ENCODE data around the gene ATP6V0C. TPM values are rescaled to one million over a fixed set of nuclear protein-coding genes. Genes with fewer than 3 reads are reported as not detected.
"Not testable (repeated sequence)": the region's sequence is repeated elsewhere in the genome, so short reads cannot be mapped to it uniquely, and the experiment has no call there.

Gene ATP6V0C
- total RNA-seq, 2 donors from 2014 or later = 103 to 146 TPM

- not testable (repeated sequence) for H3K4me1 Mint-ChIP-seq (ENCODE audit: low read depth in 2 of 2); ATAC-seq; H3K27me3 Mint-ChIP-seq
Observed at GRCh38 chr16:2568573-2568972, 54.8 kb downstream of the ATP6V0C start.

More at GRCh38 chr16:2568573-2568972, 54.8 kb downstream of the ATP6V0C start:
- not testable (repeated sequence) for H3K27ac Mint-ChIP-seq; H3K4me3 Mint-ChIP-seq; H3K9me3 Mint-ChIP-seq; DNase-seq (ENCODE audit: low spot score); H3K36me3 Mint-ChIP-seq

Other genes with a start within 250 kb of the ATP6V0C start
- 100 to 1,000 TPM; 256 to 334 TPM for gene RNPS1, start 245.8 kb upstream of the ATP6V0C start, total RNA-seq
- 10 to 100 TPM in 1 of 2 donors, 1 to 10 TPM in 1; 7.3 to 14.9 TPM for gene ABCA3, start 173.2 kb upstream of the ATP6V0C start, total RNA-seq
- gene CCNF, start 84.5 kb upstream of the ATP6V0C start, total RNA-seq = 10 to 100 TPM; 36.1 to 79.5 TPM
- gene TEDC2, start 53.8 kb upstream of the ATP6V0C start, total RNA-seq = 10 to 100 TPM in 1 of 2 donors, 1 to 10 TPM in 1; 8.6 to 39.0 TPM
- gene NTN3, start 42.7 kb upstream of the ATP6V0C start, total RNA-seq = not detected
- gene TBC1D24, start 38.8 kb upstream of the ATP6V0C start, total RNA-seq = 10 to 100 TPM; 22.0 to 39.9 TPM
- gene AMDHD2, start 6.4 kb downstream of the ATP6V0C start, total RNA-seq = 10 to 100 TPM; 34.1 to 63.9 TPM
- not detected for gene CEMP1, start 17.5 kb downstream of the ATP6V0C start, total RNA-seq
- gene PDPK1, start 24.1 kb downstream of the ATP6V0C start, total RNA-seq = 10 to 100 TPM; 71.3 to 76.8 TPM
- gene KCTD5, start 168.6 kb downstream of the ATP6V0C start, total RNA-seq = 10 to 100 TPM; 46.2 to 65.0 TPM
- 1 to 10 TPM; 1.1 to 1.4 TPM for gene PRSS27, start 206.3 kb downstream of the ATP6V0C start, total RNA-seq
- 1,000 to 10,000 TPM in 1 of 2 donors, 100 to 1,000 TPM in 1; 569 to 1,109 TPM for gene SRRM2, start 238.7 kb downstream of the ATP6V0C start, total RNA-seq